Thoracic aorta (tissue), 2 donors: ENCODE data around the gene PPP1R17. TPM values are rescaled to one million over a fixed set of nuclear protein-coding genes. Genes with fewer than 3 reads are reported as not detected.

Experiments
- ATAC-seq: fragments of 150-250 bp; one replicate; pipeline ENCODE4 v1.8.0; 2017; ENCODE audit warnings: low read depth; ENCODE audit not compliant: insufficient number of reproducible peaks, low FRiP score
- DNase-seq: peaks from one replicate; pipeline ENCODE4 v3.0.0-alpha.2; 2020; ENCODE audit warnings: low spot score
- H3K27ac ChIP-seq, 2 donors: fragments of 200-600 bp; sonication (generic); 1 replicate in 1 of 2; 2 replicates in 1 of 2; pipeline ENCODE4 v1.5.1; 2016; ENCODE audit warnings: mild to moderate bottlenecking in 2 of 2, moderate library complexity in 2 of 2
- H3K27me3 ChIP-seq: fragments of 200-600 bp; sonication (generic); replicated peaks from 2 replicates; pipeline ENCODE4 v1.6.0; 2016; ENCODE audit warnings: mild to moderate bottlenecking; ENCODE audit not compliant: insufficient read depth
- H3K36me3 ChIP-seq: fragments of 200-600 bp; sonication (generic); one replicate; pipeline ENCODE4 v1.5.1; 2016
- H3K4me1 ChIP-seq, 2 donors: fragments of 200-600 bp; sonication (generic); 1 replicate in 1 of 2; 2 replicates in 1 of 2; pipeline versions ENCODE4 v1.5.1 to v1.6.0; 2016; ENCODE audit warnings: low read depth in 2 of 2, mild to moderate bottlenecking in 1 of 2; ENCODE audit not compliant: control insufficient read depth in 1 of 2
- H3K4me3 ChIP-seq: fragments of 200-600 bp; sonication (generic); 2 replicates; pipeline ENCODE4 v1.5.1; 2016; ENCODE audit warnings: mild to moderate bottlenecking
- H3K9me3 ChIP-seq: fragments of 200-600 bp; sonication (generic); 2 replicates; pipeline ENCODE4 v1.5.1; 2016
- total RNA-seq, 2 donors: library from RNA; depleted of rRNA; stranded (reverse); fragments of >200 nt; gene quantifications; one replicate each; pipeline versions ENCODE4 v1.1.0 to v1.2.3, GENCODE V29; 2016
- TF ChIP-seq, protein P1 (sequence below): fragments of 200-600 bp; sonication (generic); IDR thresholded peaks from one replicate; pipeline ENCODE4 v1.5.1; 2019; ENCODE audit warnings: antibody characterized with exemption

The PPP1R17 gene
- total RNA-seq, 2 donors from 2014 or later = not detected

DNA sequence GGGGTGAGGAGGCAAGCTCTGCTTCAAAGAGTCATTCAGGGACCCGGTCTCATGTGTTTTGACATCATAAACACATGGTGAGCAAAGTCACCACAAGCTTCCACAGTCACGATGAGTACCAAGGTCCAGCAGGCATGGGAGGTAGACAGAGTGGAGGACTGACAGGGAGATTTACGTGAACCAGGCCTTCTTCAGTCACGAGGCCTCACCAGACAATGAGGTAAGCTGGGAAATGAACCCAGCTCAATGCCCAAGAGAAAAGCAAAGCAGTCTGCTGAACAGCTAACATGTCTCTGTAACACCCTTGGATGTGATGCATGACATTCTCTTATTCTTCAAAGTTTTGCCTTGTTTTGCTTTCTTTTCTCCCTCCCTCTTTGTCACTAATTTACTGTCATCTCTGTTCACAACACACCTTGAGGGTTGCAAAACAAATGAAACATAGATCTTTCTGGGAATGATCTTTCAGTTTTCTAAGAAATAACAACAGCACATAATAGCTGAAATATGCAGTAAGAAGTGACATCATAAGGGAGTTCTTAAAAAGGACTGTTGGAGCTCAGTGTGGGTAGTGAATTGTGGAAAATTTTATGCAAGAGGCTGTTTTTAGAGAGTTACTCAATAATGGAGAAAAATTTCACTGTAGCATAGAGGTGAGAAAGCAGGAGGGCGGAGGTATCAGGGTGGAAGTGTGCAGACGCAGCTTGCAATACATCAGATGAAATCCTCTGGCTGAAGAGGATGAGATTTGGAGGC lies 9.0 kb downstream of the PPP1R17 start:
- Histone ChIP-seq H3K4me3 (no peak overlapping the region), H3K4me1 (no peaks in the 10 kb centered on the region), H3K36me3 (no peaks in the 10 kb centered on the region), H3K27ac (no peak overlapping the region), H3K27me3 (no peaks in the 10 kb centered on the region), H3K9me3 (no peaks in the 10 kb centered on the region)
- no peak for DNase-seq
- no peak for ATAC-seq
- TF ChIP-seq, protein P1, sequence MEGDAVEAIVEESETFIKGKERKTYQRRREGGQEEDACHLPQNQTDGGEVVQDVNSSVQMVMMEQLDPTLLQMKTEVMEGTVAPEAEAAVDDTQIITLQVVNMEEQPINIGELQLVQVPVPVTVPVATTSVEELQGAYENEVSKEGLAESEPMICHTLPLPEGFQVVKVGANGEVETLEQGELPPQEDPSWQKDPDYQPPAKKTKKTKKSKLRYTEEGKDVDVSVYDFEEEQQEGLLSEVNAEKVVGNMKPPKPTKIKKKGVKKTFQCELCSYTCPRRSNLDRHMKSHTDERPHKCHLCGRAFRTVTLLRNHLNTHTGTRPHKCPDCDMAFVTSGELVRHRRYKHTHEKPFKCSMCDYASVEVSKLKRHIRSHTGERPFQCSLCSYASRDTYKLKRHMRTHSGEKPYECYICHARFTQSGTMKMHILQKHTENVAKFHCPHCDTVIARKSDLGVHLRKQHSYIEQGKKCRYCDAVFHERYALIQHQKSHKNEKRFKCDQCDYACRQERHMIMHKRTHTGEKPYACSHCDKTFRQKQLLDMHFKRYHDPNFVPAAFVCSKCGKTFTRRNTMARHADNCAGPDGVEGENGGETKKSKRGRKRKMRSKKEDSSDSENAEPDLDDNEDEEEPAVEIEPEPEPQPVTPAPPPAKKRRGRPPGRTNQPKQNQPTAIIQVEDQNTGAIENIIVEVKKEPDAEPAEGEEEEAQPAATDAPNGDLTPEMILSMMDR = no peak

DNA sequence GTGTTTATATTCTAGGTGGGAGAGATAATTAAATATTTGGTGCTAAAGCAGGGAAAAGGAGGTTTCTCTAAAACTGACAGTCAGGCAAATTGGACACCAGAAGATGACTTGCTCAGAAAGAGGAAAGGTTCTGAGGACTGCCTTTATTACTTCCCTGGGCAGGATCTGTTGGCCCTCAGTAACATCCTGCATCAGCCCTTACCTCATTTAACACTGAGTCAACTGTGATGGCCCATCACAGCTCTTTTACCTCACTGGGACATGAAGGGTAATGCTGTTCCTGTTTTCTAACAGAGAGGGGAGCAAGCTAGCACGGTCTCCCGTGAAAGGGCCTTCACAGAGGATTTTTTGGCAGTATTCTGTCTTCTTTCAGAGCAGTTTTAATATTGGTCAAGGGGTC lies 12.0 kb downstream of the PPP1R17 start:
- no peak for DNase-seq
- H3K4me3 ChIP-seq = no peak overlapping the region
- TF ChIP-seq, protein P1 = no peak
- H3K4me1 ChIP-seq = no peaks in the 10 kb centered on the region
- no peak for ATAC-seq
- H3K27me3 ChIP-seq = no peaks in the 10 kb centered on the region
- no peaks in the 10 kb centered on the region for H3K9me3 ChIP-seq
- no peaks in the 10 kb centered on the region for H3K36me3 ChIP-seq
- H3K27ac ChIP-seq = no peak overlapping the region

DNA sequence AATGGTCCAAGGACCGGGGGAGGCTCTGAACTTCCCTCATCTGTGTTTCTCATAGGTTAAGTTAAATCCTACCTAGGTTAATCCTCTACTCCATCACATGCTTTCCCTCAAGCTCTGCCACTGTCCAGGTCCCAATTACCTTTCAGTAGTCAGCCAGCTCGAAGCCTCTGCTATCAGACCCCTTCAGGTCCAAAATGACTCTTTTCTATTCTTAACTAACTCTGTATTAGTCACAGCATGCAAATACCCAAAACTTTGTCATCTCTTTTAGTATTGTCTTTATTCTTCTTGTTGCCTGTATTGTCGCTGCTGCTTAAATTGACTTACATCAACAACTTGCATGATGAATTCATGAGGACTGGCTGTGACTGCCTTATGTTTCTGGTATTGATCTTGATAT lies 15.3 kb downstream of the PPP1R17 start:
- no peak overlapping the region for H3K27ac ChIP-seq
- H3K4me1 ChIP-seq = no peaks in the 10 kb centered on the region
- no peaks in the 10 kb centered on the region for H3K9me3 ChIP-seq
- DNase-seq (no peak), ATAC-seq (no peak)
- H3K4me3 ChIP-seq = no peak overlapping the region
- TF ChIP-seq, protein P1 = no peak
- no peaks in the 10 kb centered on the region for H3K27me3 ChIP-seq
- H3K36me3 ChIP-seq = no peaks in the 10 kb centered on the region

DNA sequence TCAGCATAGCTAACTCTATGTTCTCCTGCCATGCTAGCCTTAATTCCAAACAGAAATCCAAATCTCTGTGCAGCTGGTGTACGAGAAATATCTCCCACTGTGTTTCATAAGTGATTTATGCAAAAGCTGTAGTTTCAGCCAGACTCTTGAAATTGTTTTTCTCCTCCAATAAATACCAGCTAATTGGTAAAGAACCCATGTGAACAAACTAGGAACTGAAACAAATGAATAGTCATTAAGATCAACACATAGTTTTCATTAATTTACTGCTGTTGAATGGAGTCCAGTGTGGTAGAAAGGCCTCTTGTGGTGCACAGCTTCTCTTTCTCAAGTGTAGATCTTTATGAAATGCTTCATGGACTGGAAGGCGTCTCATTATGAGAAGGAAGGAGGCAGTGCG lies 18.4 kb downstream of the PPP1R17 start:
- Histone ChIP-seq H3K4me1 (no peaks in the 10 kb centered on the region), H3K36me3 (no peaks in the 10 kb centered on the region), H3K9me3 (no peaks in the 10 kb centered on the region), H3K27me3 (no peaks in the 10 kb centered on the region), H3K27ac (no peak overlapping the region), H3K4me3 (no peak overlapping the region)
- no peak for ATAC-seq
- DNase-seq = no peak
- TF ChIP-seq, protein P1 = no peak

DNA sequence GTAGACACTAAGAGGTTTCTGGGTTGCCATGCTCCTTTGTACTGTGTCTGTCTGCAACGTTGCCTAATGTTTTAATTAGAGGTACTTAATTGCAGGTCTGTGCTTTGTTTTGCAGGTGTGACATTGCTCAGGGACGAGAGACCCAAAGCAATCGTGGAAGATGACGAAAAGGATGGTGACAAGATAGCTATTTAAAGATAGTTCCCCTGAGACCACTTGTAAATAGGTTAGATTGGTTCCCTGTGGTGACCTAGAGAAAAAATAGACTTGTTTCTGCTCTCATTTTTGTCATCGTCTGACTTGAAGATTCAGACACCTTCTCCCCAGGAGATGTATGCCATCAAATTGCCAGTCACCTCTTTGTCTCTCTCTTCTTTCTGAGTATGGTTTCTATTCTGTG lies 20.1 kb downstream of the PPP1R17 start:
- Histone ChIP-seq H3K9me3 (no peaks in the 10 kb centered on the region), H3K27ac (no peak overlapping the region), H3K27me3 (no peaks in the 10 kb centered on the region), H3K4me1 (no peaks in the 10 kb centered on the region), H3K4me3 (no peak overlapping the region), H3K36me3 (no peaks in the 10 kb centered on the region)
- TF ChIP-seq, protein P1 = no peak
- ATAC-seq (no peak), DNase-seq (no peak)
